Fibroblast of villous mesenchyme (primary cell): ENCODE data around the gene PLIN5. TPM values are rescaled to one million over a fixed set of nuclear protein-coding genes. Genes with fewer than 3 reads are reported as not detected.
"Not testable (repeated sequence)": the region's sequence is repeated elsewhere in the genome, so short reads cannot be mapped to it uniquely, and the experiment has no call there.

ENCODE experiments used
- DNase-seq: peaks from one replicate; pipeline ENCODE4 v3.0.0-alpha.2; 2010; ENCODE audit warnings: low read depth
- H3K4me3 ChIP-seq: 2 replicates; pipeline ENCODE4 v1.5.1; 2011; ENCODE audit warnings: low read depth, mild to moderate bottlenecking, low read length
- total RNA-seq: library from RNA; depleted of rRNA; stranded (reverse); fragments of >200 nt; gene quantifications from 2 replicates; pipeline ENCODE4 v1.2.3, GENCODE V29; 2012
- TF ChIP-seq, protein P1 (sequence below): IDR thresholded peaks from 2 replicates; pipeline ENCODE4 v1.5.1; 2012; ENCODE audit warnings: low read depth, mild to moderate bottlenecking, low read length; ENCODE audit not compliant: insufficient read depth

Gene PLIN5
- total RNA-seq, 1 donor: not detected

- H3K4me3 ChIP-seq: no peak overlapping the region
- TF ChIP-seq, protein P1, sequence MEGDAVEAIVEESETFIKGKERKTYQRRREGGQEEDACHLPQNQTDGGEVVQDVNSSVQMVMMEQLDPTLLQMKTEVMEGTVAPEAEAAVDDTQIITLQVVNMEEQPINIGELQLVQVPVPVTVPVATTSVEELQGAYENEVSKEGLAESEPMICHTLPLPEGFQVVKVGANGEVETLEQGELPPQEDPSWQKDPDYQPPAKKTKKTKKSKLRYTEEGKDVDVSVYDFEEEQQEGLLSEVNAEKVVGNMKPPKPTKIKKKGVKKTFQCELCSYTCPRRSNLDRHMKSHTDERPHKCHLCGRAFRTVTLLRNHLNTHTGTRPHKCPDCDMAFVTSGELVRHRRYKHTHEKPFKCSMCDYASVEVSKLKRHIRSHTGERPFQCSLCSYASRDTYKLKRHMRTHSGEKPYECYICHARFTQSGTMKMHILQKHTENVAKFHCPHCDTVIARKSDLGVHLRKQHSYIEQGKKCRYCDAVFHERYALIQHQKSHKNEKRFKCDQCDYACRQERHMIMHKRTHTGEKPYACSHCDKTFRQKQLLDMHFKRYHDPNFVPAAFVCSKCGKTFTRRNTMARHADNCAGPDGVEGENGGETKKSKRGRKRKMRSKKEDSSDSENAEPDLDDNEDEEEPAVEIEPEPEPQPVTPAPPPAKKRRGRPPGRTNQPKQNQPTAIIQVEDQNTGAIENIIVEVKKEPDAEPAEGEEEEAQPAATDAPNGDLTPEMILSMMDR: peak; percentile 95
- DNase-seq: peak; percentile 74
Measured at GRCh38 chr19:4567584-4568071, 32.6 kb upstream of the PLIN5 start.

DNA sequence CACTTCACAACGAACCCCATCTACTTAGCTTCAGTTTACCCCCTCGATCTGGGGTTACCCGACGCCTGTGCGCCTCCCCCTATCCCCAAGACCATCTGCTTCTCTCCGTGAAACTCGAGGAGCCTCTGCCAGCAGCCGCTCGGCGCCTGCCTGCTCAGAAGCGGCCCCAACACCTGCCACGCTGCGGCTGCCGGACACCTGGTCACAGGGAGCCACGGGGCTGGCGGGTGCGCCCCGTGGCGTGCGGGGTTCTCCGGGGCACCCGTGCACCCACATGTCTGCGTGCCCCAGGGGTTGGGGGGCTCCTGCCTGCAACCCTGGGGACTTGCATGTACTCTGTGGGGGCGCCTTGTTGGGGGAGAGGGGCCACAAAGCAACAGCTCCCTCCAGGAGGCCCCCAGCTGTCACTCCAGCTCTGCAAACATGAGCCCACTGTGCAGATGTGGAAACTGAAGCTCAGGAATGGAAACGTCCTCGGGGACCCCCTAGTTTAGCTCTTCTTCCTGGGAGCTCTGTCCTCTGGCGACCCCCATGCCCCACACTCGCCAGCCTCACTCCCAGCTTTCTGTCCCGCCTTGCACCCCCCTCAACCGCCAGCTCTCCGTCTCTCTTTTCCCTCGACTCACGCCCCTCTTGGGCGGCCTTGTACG is 31.5 kb upstream of the PLIN5 start:
- TF ChIP-seq, protein P1: no peak
- no peak for DNase-seq
- no peak overlapping the region for H3K4me3 ChIP-seq

GRCh38 chr19:4563562-4563961 is 28.5 kb upstream of the PLIN5 start:
- not testable (repeated sequence) for DNase-seq, H3K4me3 ChIP-seq

DNA sequence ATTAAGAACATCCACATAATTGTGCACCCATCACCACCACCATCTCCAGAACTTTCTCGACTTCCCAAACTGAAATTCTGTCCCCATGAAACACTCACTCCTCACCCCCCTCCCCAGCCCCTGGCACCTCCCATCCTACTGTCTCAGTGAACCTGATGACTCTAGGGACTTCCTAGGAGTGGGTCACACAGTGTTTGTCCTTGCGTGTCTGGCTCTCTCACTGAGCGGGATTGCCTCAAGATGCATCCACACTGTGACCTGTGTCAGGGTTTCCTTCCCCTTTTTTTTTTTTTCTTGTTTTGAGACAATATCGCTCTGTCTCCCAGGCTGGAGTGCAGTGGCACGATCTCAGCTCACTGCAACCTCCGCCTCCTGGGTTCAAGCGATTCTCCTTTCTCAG is 27.1 kb upstream of the PLIN5 start:
- H3K4me3 ChIP-seq, DNase-seq: not testable (repeated sequence)

DNA sequence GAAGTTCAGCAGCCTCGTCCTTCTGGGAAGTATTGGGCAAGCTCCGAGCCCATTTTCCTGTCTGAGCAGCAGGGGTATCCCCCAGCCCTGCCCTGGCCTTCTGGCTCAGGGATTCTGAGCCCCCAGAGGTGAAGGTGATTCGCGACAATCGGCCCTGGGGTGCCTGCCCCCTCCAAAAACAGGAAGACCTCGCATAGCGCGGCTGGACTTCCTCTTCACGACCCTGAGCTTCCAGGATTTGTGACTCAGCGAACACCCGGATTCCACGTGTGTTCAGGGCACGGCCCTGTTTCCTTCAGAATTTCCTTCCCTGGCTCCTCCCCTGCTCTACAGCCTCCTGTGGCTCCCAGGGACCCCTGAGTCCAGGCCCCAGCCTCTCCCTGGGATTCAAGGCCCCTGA is 24.5 kb upstream of the PLIN5 start, which contains the start of gene SEMA6B:
SEMA6B (minus strand) TSS at position 116 of the 400 bp plus-strand sequence. CDS start 1,227 bp downstream, outside the sequence.
- no peak within 1 kb of the TSS for H3K4me3 ChIP-seq

DNA sequence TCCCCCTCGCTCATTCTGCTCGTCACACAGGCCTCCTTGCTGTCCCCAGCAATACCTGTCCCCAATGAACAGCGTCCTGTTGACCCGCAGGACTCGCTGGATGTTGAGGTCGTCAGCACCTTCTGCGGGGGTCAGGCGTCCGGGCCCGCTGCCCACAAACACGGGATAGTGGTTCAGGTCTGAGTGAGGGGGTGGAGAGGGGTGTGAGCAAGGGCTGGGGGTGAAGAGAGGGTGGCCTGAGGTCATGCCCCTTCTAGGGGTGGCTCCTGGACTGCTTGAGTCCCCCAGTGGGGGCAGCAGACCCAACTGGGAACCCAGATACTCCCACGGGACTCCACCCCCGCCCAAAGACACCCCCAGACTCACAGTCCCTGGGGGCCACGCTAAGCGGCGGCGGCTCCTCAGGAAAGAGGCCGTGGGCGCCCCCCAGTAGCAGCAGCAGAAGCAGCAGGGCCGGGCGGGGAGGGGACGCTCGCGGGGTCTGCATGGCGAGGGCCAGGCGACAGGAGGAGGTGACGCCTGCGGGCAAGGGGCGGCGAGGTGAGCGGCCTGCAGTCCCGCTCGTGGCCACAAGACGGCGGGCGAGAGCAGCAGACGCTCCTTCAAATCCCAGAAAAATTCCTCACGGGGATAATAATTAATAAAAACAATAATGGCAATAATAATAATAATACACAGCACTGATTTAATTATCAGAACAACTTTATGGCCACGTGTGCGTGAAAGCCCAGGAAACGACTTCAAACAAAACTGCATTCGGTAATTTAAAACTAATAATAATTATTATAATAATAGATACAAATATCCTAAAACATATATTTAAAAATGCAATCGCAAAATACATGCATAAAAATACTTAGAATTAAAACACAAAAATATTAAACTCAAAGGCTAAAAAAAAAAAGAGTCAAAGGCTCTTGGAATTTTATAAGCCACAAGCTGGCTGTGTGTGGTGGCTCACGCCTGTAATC is 23.2 kb upstream of the PLIN5 start:
- DNase-seq: no peak
- TF ChIP-seq, protein P1: peak; percentile 94
- H3K4me3 ChIP-seq: no peak overlapping the region

More for the DNA sequence above, 24.5 kb upstream of the PLIN5 start, which contains the start of gene SEMA6B:
- TF ChIP-seq, protein P1: no peak
- no peak for DNase-seq

DNA sequence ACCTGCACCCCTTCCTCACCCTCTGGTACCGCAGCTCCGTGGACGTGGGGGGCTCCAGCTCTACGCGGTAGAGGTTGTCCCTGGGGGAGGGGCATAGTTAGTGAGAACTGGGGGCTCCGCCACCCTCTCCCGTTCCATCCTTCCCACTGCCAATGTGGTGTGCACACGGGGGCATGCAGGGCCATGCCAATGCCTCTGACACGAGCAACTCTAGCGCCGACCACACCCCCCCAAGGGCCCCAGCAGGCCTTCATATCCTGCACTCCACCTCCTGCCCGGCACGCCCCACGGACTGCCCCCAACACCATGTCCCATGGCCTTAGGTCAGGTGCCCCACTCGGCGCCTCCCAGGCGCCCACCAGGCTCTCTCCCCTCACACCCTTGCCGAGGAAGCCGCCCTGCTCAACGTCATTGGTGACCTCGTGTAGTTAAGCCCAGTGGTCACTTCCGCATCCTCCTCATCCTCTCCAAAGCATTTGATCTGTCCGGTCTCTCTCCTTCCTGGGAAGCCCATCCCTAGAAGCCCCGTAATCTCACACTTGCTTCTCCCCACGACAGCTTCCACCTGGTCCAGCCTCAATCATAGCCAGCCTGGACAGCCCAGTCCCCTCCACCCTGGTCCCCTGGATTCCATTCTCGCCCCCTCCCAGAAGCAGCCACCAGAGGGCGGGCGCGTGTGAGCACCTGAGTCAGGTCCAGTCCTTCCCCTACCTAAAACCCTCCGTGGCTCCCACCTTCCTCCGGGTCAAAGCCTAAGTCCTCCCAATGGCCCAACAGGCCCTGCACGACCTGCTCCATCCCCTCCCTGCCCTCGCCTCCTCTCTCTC is 22.3 kb upstream of the PLIN5 start:
- TF ChIP-seq, protein P1: peak; percentile 42
- H3K4me3 ChIP-seq: no peak overlapping the region
- no peak for DNase-seq
